ENCODE results near the gene CCNL2. TPM values are rescaled to one million over a fixed set of nuclear protein-coding genes. Genes with fewer than 3 reads are reported as not detected.

CCNL2 gene
- total RNA-seq, 6 donors from 2014 or later = 131 to 897 (median 216) TPM

DNA sequence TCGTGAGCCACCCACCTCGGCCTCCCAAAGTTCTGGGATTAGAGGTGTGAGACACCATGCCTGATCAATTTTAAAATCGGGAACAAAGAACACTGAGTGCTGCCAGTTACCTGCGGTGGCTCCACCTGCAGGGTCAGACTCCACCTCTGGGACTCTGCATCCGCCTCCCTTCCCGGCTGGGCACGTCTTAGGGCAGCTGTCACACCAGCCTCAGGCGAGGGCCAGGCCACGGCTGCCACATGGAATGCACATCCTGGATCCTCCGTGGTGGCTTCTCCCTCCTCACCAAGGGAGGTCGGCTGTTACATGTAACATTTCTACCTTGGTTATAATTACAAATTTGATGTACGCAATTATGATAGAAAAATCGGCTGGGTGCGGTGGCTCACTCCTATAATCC, 34.9 kb downstream of the CCNL2 start:
- Histone ChIP-seq H3K27me3 (no peaks in the 10 kb centered on the region), H3K36me3 (no peaks in the 10 kb centered on the region), H3K4me3 (no peak overlapping the region), H3K27ac (no peak overlapping the region), H3K4me1 (peaks cover 0 to 19% (median 13%) of the 10 kb centered on the region in 4 donors), H3K9me3 (no peaks in the 10 kb centered on the region)
- ATAC-seq (ENCODE audit: low FRiP score in 2 of 2) = no peak
- peak in 1 of 2 donors; percentile 55 for DNase-seq
- WGBS, 2 donors = 83 to 88% methylated on average over 7 to 14 of the region's 14 CpGs
- TF ChIP-seq POLR2AphosphoS5 (IDR thresholded peaks at IDR 0.05) = no peak
- no peak for TF ChIP-seq POLR2A (IDR thresholded peaks at IDR 0.05)
- TF ChIP-seq, protein P1, sequence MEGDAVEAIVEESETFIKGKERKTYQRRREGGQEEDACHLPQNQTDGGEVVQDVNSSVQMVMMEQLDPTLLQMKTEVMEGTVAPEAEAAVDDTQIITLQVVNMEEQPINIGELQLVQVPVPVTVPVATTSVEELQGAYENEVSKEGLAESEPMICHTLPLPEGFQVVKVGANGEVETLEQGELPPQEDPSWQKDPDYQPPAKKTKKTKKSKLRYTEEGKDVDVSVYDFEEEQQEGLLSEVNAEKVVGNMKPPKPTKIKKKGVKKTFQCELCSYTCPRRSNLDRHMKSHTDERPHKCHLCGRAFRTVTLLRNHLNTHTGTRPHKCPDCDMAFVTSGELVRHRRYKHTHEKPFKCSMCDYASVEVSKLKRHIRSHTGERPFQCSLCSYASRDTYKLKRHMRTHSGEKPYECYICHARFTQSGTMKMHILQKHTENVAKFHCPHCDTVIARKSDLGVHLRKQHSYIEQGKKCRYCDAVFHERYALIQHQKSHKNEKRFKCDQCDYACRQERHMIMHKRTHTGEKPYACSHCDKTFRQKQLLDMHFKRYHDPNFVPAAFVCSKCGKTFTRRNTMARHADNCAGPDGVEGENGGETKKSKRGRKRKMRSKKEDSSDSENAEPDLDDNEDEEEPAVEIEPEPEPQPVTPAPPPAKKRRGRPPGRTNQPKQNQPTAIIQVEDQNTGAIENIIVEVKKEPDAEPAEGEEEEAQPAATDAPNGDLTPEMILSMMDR (IDR thresholded peaks at IDR 0.05) = no peak
- no peak for TF ChIP-seq EP300 (IDR thresholded peaks at IDR 0.05)

DNA sequence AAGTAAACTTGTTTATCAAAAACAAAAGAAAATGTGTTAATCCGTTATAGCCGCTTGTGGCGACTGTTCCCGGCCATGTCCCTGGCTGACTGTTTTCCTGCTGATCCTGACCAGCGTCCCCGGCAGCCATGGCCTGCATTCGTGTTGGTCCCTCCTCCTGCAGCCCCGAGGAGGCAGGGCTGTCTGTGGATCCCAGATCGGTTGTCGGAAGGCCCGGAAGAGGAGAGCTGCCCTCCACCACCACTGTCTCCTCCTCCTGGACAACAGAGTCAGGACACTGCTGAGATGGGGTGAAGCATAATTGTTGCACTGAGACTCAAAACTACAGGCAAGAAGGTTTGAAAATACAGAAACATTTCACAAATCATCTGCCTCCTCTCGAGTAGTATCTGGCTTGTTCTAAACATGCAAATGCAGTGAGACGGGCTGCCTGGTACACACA, 37.1 kb downstream of the CCNL2 start:
- Histone ChIP-seq H3K9me3 (no peaks in the 10 kb centered on the region), H3K27me3 (peaks cover 0 to 16% (median 3%) of the 10 kb centered on the region in 4 donors), H3K27ac (peak overlapping the region; percentile 57 to 69 (median 60)), H3K4me3 (no peak overlapping the region), H3K36me3 (no peaks in the 10 kb centered on the region), H3K4me1 (peaks cover 13 to 30% (median 21%) of the 10 kb centered on the region in 4 donors)
- ATAC-seq (ENCODE audit: low FRiP score in 2 of 2) = peak in 1 of 2 donors; percentile 58
- 29 to 39% methylated on average over 11 to 13 of the region's 13 CpGs for WGBS, 2 donors
- TF ChIP-seq, protein P1 (IDR thresholded peaks at IDR 0.05) = no peak
- no peak for TF ChIP-seq POLR2A (IDR thresholded peaks at IDR 0.05)
- no peak for TF ChIP-seq EP300 (IDR thresholded peaks at IDR 0.05)
- no peak for TF ChIP-seq POLR2AphosphoS5 (IDR thresholded peaks at IDR 0.05)
- no peak for DNase-seq

DNA sequence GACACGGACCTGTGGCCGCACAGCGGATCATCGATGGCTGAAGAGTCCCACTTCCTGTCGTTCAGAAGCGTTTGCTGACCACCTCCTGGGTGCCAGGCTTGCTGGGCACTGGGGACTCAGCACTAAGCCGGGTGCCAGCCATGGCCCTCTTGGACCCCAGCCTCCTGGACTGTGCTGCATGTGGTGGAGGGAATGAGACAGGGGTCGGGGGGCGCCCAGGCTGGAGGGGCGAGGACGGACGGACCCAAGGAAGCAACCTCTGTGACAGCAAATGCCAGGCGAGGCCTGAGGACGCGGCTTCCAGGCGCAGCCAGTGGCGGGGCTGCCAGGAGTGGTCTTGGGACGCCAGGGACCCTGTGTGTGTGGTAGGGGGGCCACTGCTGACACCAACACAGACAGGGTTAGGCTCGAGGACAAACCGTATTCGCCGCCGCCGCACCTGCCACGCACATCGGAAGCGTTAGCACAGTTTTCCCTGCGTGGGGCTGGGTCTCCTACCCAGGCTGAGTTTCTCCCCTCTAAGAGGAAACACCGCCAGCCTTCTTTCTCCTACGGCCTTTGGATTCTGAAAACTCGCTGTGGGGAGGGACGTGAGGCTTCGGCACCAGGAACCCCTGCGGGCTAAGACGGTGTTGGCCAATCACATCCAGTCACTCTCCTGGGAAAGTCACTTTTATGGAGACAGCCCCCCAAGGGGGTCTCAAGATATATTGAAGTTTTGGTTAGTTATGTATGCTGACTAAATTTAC, 37.7 kb downstream of the CCNL2 start:
- peak overlapping the region; percentile 57 to 69 (median 60) for H3K27ac ChIP-seq
- H3K4me3 ChIP-seq = no peak overlapping the region
- no peak for TF ChIP-seq POLR2A (IDR thresholded peaks at IDR 0.05)
- H3K9me3 ChIP-seq = no peaks in the 10 kb centered on the region
- DNase-seq = peak in 1 of 2 donors; percentile 78
- H3K27me3 ChIP-seq = peaks cover 0 to 20% (median 4%) of the 10 kb centered on the region in 4 donors
- ATAC-seq (ENCODE audit: low FRiP score in 2 of 2) = no peak
- H3K36me3 ChIP-seq = no peaks in the 10 kb centered on the region
- 70 to 75% methylated on average over 21 to 34 of the region's 35 CpGs for WGBS, 2 donors
- peaks cover 13 to 36% (median 27%) of the 10 kb centered on the region in 4 donors for H3K4me1 ChIP-seq

DNA sequence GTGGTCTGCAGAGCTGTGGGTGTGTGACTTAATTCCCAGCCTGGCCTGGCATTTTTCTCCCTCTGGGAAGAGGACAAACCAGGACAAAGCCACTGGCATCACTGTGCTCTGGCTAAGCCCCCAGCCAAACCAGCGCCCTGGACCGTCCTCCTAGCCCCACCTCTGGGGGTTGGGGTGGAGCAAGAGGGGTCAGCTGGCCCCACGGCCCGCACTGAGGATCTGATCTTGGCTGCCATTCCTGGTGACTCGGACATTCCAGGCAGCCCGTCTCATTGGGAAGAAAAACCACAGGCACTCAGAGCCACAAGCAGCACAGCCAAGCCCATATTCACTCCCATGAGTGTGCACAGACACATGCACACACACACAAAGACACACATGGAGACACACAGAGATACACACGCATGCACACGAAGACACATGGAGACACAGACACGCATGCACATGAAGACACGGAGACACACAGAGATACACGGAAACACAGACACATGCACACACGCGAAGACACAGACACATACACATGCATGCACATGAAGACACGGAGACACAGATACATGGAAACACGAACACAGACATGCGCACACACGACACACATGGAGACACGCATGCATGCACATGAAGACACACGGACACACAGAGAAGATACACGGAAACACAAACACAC, 38.5 kb downstream of the CCNL2 start:
- Histone ChIP-seq H3K4me1 (peaks cover 14 to 43% (median 35%) of the 10 kb centered on the region in 4 donors), H3K9me3 (no peaks in the 10 kb centered on the region), H3K36me3 (no peaks in the 10 kb centered on the region), H3K4me3 (no peak overlapping the region), H3K27me3 (peaks cover 0 to 27% (median 4%) of the 10 kb centered on the region in 4 donors), H3K27ac (peak overlapping the region; percentile 76 to 85 (median 83))
- peak in 1 of 2 donors; percentile 71 for DNase-seq
- TF ChIP-seq POLR2AphosphoS5 (IDR thresholded peaks at IDR 0.05) = peak in 1 of 2 donors; percentile 49
- TF ChIP-seq, protein P1 (IDR thresholded peaks at IDR 0.05) = no peak
- peak; percentile 63 to 84 for ATAC-seq (ENCODE audit: low FRiP score in 2 of 2)
- 69 to 92% methylated on average over 13 to 19 of the region's 20 CpGs for WGBS, 2 donors

All from upper lobe of left lung (tissue), 6 donors.